HG03066 (cell line): ENCODE data around the gene KATNBL1.
"Not testable (repeated sequence)": the region's sequence is repeated elsewhere in the genome, so short reads cannot be mapped to it uniquely, and the experiment has no call there.

Experiments
- ATAC-seq: cut with Tn5 transposase; IDR thresholded peaks from one replicate; pipeline ENCODE4 v1.9.1; 2021; ENCODE audit warnings: low read depth; ENCODE audit not compliant: unreplicated experiment

Gene KATNBL1

DNA sequence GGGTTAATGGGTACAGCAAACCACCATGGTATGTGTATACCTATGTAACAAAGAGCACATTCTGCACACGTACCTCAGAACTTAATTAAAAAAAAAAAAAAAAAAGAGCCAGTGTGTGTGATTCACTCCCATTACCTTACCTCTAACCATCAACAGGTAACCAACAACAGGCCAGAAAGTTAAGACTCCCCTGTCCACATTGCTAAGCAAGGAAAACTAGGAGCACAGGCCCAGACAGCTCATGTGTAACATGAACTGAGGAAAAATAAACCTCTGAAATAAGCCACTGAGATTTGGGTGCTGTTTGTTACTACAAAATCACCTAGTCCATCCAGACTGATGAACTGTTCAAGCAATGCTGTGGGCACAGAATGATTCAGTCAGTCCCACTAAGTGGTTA, 6.0 kb downstream of the KATNBL1 start:
- ATAC-seq = no peak

DNA sequence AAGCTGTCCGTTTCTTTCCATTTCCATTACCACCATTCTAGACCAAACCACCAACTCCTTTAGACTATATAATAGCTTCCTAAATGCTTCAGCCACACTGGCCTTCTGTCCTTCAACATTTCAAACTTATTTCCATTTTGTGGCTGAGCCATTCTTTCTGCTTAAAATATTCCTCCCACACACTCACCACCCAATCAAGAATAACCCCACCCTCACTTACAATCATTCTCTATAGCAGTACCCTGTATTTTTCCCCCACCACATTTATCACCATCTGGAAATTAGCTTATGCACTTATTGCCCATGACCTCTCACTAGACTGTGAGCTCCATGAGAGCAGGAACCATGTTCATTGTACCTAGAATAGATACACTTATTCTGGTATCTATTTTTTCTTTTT, 6.6 kb downstream of the KATNBL1 start:
- ATAC-seq = no peak

DNA sequence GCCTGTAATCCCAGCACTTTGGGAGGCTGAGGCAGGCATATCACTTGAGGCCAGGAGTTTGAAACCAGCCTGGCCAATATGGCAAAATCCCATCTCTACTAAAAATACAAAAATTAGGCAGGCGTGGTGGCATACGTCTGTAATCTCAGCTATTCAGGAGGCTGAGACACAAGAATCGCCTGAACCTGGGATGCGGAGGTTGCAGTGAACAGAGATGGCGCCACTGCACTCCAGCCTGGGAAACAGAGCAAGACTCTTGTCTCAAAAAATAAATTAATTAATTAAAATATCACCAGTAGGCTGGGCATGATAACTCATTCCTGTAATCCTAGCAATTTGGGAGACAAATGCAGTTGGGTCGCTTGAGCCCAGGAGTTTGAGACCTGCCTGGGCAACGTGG, 16.6 kb downstream of the KATNBL1 start:
- not testable (repeated sequence) for ATAC-seq

DNA sequence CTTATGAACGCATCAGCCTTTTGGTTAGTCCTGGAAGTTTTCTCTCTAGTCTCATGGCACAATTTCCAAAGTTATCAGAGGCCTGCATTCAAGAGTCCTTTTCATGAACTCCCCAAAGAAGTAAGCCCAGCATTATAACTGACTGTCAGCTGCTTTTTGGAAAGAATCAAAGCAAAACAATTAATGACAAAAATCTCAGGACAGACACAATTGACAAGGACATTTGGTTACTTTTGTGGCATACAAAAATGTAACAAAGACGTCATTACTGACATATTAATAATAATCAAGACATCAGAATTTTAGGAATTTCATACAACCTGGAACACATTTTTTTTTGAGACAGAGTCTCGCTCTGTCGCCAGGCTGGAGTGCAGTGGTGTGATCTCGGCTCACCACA, 21.2 kb downstream of the KATNBL1 start:
- ATAC-seq = no peak

DNA sequence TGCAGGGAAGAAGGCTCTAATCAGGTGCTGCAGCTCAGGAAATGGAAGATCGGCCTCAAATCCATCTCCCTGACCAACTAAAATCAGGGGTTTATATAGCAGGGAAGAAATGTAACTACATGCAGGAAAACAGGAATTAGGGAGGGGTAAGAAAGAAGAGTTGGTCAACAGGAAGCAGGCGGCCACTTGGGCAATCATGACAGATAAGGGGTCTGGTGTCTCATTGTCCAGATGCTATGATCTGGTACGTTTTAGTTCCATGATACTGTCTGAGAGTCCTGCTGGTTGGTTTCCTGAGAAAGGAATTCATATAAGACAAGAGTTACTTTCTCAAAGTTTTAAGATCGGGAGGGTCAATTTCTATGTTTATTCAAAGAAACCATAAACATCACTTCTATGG, 24.2 kb downstream of the KATNBL1 start:
- no peak for ATAC-seq

DNA sequence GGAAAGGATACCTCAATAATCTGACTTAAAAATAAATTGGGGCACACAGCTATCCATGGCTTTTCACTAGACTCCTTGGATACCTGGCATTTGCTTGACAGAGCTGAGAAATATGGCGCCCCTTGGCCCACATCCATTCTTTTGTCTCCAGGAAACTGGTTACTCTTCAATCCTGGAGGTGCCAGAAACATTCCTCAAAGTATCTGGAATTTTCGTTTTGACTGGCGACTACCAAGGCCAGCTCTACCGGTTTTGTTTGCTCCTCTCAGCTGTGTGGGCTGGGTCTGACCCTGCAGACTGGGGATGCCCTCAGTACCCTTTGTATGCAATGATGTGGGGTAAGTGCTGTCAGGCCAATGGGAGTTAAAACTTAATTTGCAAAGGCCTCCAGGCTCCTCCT, 27.0 kb downstream of the KATNBL1 start:
- ATAC-seq = no peak

DNA sequence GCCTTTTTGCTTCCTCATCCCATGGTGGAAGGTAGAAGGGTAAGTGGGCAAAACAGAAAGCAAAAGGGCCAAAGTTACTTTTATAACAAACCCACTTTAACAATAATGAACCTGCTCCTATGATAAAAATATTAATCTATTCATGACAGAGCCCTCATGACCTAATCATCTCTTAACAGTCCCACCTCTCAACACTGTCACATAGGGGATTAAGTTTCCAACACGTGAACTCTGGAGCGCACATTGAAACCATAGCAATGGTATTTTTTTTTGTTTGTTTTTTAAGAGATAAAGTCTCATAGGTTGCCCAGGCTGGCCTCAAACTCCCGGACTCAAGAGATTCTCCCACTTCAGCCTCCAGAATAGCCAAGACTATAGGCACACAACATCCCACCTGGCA, 30.7 kb downstream of the KATNBL1 start:
- no peak for ATAC-seq

DNA sequence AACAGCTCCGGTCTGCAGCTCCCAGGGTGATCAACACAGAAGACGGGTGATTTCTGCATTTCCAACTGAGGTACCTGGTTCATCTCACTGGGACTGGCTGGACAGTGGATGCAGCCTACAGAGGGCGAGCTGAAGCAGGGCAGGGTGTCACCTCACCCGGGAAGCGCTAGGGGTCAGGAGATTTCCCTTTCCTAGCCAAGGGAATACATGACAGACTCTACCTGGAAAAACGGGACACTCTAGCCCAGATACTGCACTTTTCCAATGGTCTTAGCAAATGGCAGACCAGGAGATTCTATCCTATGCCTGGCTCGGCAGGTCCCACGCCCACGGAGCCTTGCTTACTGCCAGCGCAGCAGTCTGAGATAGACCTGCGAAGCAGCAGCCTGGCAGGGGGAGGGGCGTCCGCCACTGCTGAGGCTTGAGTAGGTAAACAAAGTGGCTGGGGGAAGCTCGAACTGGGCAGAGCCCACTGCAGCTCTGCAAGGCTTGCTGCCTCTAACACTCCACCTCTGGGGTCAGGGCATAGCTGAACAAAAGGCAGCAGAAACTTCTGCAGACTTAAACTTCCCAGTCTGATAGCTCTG, 43.8 kb downstream of the KATNBL1 start:
- not testable (repeated sequence) for ATAC-seq

DNA sequence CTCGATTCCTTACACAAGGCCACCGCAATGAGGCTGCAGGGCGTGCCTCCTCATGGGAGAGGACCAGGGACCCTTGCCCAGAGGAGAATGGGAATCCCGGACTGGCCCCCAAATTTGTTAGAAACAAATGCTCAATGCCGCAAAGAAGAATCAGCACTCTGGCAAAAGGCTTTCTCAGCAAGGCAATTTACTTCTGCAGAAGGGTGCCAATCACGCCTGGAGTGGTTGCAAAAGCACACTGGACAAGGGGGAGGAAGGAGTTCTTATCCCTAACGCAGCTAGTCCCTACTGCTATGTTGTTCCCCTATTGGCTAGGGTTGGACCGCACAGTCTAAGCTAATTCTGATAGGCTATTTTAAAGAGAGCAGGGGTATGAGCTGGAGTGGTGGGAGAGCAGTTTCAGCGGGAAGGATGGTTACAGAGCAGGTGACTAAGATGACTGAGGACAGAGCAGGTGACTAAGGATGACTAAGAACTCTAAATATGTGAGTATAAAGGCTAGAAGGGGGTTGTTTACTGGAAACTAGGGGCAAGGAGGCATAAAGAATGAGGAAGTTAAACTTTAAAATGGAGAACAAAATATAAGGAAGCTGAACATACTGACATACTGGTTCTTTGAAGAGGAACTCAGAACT, 48.5 kb downstream of the KATNBL1 start:
- no peak for ATAC-seq

DNA sequence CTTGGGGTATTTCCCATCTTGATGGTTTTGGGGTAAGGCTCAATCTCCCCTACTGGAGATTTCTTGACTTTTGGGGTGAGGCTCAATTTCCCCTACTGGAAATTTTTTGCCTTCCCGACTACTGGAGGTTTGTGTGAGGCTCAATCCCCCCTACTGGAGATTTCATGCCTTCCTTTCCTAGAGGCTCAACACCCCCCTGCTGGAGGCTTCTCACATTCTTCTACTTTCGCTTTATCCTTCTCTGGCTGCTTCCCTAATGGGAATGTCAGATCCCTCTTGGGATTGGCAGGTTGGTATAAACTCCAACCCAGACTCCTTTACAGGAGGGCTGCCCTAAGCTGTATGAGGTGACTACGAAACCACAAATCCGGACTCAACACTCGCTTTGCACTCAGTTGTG, 49.2 kb downstream of the KATNBL1 start:
- ATAC-seq = no peak

DNA sequence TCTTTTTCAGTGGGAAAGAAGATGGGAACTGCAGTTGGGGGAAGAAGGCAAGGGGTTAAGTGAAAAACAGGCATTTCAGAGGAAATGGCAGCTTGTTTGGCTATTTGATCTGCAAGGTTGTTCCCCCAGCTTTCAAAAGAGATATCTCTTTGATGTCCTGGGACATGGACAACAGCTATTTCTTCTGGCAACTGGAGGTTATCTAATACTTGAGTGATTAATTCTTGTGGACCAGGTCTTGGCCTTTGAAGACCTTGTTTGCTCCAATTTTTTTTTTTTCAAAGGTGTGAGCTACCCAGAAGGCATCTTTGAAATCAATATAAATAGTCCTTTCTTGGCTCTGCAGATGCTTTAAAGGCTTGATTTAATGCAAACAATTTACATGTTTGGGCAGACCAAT, 51.5 kb downstream of the KATNBL1 start:
- no peak for ATAC-seq

DNA sequence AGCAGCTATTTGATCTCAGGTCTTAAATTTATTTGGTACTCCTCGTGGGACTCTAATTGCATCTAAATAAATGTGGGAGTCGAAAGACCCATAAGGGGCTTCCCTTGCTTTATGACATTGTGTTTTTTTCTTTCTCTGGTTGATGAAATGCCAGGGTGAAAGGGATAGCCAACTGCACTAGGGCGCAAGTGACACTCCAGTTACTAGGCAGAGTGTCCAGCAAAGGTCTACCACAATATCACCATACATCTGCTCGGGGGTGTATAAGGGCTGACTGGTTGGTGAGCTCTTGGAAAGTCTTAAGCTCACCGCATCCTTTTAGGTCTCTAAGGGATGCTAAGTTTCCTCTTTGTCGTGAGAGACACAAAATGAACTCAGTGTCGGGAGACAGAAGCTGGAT, 54.0 kb downstream of the KATNBL1 start:
- no peak for ATAC-seq

DNA sequence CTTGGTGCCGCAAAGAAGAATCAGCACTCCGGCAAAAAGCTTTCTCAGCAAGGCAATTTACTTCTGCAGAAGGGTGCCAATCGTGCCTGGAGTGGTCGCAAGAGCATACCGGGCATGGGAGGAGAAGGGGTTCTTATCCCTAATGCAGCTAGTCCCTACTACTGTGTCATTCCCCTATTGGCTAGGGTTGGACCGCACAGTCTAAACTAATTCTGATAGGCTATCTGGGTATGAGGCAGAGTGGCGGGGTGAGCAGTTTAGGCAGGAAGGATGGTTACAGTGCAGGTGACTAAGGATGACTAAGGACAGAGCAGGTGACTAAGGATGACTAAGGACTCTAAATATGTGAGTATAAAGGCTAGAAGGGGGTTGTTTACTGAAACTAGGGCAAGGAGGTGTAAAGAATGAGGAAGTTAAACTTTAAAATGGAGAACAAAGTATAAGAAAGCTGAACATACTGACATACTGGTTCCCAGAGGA, 55.1 kb downstream of the KATNBL1 start:
- ATAC-seq = no peak

DNA sequence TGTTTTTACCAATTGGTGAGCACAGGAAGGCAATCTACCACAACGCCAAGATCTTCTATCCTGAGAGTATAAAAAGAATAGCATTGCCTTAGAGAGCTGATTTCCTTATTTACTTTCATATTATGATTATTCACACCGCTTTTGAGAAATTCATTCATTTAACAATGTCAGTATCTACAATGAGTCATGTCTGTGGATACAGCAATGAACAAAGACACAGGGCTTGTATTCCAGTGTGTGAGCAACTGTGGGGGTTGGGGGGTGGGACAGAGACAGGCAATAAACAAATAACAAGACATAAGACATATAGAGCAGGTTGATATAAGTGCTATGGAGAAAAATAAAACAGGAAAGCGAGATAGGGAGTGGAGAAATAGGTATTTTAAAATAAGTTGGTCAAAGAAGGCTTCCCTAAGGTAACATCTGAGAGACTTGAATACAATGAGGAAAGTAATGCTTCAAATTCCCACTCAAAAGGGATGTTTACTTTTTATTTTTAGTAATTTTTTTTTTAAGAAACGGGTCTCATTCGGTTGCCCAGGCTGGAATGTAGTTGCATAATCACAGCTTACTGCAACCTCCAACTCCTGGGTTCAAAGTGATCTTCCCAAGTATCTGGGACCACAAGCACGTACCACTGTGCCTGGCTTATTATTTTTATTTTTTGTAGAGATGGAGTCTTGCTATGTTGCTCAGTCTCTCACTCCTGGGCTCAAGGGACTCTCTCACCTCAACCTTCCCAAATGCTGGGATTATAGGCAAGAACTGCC, 62.3 kb downstream of the KATNBL1 start:
- ATAC-seq = no peak

DNA sequence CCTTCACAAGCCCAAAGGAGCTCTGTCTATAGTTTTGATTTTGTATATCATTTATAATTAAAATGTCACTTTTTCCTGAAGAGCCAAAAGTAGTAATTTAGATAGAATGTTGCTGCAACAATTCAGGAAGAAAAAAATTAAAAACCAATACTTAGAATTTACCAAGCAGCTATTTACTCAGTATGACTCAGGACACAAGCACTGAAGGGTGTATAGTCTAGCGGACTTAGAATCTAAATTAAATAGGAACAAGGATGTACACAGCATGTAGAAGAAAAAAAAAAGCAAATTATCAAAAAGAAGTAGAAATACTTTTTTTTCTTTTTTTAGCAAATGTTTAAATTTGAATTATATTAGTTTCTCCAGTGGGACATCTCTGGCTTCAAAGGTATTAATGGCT, 76.4 kb downstream of the KATNBL1 start:
- ATAC-seq = no peak

DNA sequence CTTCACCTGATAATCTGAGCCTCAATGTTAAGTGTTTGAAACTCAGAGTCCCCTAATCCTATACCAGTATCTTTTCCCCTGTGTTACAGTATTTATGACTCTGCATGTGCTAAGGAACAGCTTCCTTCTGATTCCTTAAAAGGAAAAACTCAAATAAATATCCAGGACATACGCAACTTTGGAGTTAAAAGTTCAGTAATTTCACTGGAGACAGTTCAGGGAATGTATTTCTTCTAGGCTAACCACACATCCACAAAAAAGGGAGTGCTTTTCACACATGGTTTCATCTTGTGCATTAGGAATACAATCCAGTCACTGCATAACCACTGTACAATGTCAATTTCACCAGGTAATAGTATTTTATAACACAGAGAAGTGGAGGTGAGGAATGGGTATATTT, 77.0 kb downstream of the KATNBL1 start:
- ATAC-seq = no peak

DNA sequence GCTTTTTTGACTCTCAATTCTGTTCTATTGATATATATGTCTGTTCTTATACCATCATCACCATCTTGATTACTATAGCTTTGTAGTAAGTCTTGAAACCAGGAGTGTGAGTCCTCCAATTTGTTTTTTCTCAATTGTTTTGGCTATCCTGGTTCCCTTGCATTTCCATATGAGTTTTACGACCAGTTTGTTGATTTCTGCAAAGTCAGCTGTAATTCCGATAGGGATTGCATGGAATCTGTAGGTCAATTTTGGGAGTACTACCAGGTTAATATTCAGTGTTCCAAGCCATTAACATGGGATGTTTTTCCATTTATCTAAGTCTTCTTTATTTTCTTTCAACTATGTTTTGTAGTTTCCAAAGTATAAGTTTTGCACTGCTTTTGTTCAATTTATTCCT, 81.0 kb downstream of the KATNBL1 start:
- ATAC-seq = no peak

DNA sequence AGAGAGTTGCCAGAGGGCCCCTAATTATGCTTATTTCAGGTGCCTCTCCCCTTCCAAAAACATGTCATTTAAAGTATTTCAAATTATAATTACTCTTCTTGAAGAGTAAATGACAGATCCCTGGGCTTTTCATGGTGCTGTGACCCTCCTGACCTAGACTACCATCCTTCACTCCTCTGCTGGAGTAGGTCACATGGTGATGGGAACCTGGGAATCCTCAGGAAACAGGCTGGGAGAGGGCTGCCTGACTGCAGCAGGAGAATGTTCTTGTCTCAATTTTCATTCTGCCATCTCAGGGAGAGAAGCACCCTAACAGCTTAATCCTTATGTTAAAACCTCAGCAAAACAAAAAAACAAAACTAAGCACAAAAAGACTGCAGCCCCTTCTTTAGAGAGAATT, 83.4 kb downstream of the KATNBL1 start:
- ATAC-seq = no peak

DNA sequence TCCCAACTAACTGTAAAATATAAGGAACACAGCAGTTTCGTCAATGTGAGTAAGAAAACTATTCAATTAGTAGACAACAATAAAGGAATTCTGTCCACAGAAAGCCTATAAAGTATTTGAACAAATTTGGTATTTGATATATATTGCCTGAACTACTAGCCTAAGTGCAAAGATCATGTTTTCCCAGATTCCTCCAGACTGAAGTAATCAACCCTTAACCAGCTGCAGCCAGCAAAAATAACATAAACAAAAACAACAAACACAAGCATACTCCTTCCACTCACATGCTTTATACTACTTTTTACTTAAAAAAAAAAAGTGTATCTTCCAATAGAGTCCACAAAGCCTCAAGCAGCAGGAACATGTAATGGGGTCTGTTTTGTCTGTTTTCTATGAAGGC, 84.0 kb downstream of the KATNBL1 start:
- ATAC-seq = no peak

DNA sequence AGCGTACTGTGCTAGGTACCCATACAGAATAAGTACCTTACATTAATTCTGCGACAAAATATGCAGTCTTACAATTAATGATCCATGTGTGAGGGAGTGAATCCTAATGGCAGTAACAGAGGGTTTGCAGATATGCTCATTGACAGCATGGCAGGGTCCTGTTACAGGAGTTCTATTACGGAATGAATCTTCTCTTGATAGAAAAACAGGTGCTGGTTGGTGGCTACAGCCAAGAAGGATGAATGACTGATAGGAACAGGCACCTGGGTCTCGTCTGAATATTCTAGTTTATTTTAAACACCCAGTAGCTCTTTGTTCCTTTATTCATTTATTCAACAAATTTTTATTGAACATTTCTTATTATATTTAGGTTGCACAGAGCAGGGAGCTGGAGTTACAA, 85.2 kb downstream of the KATNBL1 start:
- ATAC-seq = no peak

DNA sequence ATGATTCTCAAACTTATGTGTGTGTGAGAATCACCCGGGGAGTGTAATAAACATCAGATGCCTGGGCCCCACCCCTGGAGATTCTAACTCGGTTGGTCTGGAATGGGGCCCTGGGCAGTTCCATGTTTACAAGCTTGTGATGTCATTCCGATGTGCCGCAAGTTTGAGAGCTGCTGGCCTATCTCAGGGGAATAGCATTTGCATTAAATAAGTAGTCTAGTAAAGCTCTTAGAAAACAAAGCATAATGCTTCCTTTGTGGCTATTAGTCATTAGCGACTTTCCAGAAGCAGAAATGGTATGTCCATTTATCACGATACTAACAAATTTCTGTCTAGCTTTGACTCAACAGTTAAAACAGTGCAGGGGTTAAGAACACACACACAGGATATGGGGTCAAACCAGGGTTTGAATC, 87.1 kb downstream of the KATNBL1 start:
- ATAC-seq = no peak

DNA sequence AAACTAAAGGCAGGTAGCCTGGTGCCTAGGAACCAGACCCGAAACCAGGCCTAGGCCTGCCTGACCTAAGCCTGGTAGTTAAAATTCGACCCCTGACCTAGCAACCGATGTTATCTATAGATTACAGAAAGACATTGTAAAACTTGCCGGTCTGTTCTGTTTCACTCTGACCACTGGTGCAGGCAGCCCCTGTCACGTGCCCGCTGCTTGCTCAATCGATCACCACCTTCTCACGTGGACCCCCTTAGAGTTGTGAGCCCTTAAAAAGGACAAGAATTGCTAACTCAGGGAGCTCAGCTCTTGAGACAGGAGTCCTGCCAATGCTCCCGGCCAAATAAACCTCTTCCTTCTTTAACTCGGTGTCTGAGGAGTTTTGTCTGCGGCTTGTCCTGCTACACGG, 88.1 kb downstream of the KATNBL1 start:
- not testable (repeated sequence) for ATAC-seq
